ENCODE measurements around the gene ADGRF3.
"Not testable (repeated sequence)": the region's sequence is repeated elsewhere in the genome, so short reads cannot be mapped to it uniquely, and the experiment has no call there.

The ADGRF3 gene

DNA sequence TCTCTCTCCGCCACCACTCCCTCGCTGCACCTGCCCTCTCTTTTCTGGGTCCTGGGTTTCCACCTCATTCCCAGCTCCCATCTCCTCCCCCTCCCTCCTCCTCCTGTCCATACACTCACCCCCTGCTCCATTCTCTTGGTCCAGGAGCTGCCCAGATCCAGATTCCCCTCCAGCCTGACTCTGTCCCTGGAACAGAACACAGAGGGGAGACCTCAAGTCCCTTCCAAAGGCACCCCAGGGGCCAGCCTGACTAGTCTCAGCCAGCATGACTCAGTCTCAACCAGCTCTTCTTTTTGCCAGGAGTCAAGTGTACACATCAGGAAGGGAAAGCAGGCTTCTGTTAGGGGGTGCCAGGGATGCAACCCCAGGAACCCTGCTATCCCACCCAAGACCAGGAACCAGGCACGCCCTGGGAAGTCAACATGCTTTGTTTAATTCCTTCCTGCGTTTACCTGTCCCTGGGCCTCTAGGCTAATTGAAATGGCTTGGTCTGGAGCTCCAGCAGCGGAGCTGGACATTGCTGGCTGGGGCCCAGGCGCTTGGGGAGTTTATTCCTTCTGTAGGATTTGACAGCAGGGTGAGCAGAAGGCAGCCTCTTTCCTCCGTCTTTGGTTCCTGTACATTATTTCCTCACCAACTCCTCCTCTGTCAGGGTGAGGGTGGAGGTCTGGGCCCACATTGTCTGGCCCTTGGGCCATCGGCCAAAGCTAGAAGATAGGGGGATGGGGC is 29.0 kb downstream of the ADGRF3 start:
- no peak for DNase-seq

GRCh38 chr2:26316845-26317244 is 29.7 kb downstream of the ADGRF3 start:
- no peak for DNase-seq

- DNase-seq = no peak
These were observed 30.5 kb downstream of the ADGRF3 start for GRCh38 chr2:26316041-26316440.

DNA sequence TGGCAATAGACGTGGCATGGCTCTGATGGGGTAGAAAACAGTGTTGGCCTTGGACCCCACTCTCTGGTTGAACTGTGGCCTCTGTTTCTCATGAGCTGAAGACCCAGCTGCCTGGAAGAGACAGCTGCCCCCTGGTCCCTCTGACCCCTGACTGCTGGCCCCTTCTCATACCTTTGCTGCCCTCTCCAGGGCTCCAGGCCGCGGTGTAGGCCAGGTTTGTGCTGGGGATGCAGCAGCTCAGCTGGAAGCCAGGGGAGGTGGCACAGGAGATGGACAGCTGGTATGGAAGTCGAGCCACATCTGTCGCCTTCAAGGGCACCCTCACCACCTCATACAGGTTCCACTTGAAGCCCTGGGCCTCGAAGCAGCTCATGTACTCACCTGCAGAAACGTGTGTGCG is 32.3 kb downstream of the ADGRF3 start:
- DNase-seq = no peak

DNA sequence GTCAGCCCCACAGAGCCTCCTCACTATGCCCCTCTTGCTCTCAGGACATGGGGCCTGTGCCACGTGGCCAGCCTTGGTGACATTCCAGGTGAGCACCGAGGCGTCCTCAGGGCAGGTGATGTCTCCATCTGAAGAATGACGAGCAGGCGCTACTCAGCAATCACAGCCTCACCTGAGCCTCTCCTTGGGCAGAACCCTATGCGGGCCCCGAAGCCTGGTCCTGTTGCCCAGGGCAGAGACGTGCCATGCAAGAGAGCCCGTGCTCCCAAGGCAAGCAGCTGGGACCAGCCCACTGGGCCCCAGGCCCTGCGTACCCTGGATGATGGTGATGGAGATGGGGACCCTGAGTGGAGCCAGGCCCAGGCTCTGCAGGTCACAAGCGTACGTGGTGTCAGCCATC is 33.1 kb downstream of the ADGRF3 start:
- no peak for DNase-seq

DNA sequence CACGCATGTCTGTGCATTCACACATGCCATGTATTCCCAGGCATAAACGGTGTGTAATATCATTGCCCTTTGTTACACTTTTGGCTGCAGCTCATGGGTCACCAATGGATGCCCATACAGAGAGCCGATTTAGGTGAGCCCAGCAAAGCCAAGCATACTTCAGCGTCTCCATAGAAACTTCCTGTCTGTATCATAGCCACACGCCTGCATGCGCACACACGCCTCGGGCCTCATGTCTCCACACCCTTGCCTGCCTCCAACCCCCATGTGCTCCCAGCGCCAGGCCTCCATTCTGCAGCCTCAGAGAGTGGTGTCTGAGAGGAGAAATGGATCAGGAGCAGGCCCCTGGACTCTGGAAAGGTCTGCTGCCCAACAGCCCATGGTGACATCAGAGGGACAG is 34.1 kb downstream of the ADGRF3 start:
- no peak for DNase-seq

DNA sequence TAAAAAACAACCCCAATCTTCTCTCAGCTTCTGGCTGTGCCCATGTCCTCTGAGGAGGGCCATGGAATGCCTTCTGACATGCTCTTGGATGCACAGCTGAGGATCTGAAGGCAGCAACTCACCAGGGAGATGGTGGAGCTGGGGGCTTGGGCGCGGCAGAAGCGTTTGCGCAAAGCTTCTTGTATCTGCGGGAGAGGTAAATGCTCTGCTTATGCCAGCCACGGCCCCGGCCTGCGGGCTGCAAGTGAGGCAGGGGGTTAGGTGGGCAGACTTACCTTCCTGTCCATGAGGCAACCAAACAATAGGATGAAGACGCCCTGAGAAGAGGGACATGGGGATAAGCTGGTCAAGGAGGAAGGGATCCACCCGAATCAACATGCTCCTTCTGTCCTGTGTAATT is 36.7 kb downstream of the ADGRF3 start:
- DNase-seq = no peak

DNA sequence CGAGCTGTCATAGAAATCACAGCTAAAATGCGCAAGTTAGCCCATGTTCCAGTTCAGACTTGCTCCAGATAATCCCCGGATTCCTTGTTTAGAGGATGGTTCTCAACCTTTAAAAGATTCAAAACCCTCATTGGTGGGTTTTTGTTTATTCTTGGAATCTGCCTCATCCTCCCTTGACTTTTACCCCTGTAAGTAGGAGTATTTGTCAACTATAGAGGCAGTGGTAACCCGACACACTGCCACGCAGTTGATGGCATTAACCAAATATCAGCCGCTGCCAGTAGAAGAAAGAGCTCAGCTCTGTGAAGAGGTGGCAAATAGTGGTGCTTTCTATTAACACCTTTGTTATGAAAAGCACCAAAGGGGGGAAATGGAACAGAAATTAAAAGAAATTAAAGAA is 41.0 kb downstream of the ADGRF3 start:
- DNase-seq = no peak

- not testable (repeated sequence) for DNase-seq
These were observed 41.5 kb downstream of the ADGRF3 start for GRCh38 chr2:26305094-26305493.

DNA sequence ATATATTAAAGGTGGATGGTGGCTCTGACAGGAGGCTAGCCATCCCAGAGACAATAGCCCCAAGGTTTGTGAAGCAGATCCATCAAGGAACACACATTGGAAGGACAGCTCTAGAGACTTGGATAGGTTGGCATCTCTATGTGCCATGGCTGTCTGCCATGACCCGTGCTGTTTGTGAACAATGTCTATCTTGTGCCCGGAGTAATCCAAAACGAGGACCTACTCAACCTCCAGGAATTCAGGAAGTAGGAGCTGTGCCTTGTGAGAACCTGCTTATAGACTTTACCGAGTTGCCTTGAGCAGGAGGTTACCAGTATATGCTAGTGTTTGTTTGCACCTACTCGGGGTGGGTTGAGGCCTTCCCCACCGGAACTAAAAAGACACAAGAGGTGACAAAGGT is 43.7 kb downstream of the ADGRF3 start:
- DNase-seq = no peak

DNA sequence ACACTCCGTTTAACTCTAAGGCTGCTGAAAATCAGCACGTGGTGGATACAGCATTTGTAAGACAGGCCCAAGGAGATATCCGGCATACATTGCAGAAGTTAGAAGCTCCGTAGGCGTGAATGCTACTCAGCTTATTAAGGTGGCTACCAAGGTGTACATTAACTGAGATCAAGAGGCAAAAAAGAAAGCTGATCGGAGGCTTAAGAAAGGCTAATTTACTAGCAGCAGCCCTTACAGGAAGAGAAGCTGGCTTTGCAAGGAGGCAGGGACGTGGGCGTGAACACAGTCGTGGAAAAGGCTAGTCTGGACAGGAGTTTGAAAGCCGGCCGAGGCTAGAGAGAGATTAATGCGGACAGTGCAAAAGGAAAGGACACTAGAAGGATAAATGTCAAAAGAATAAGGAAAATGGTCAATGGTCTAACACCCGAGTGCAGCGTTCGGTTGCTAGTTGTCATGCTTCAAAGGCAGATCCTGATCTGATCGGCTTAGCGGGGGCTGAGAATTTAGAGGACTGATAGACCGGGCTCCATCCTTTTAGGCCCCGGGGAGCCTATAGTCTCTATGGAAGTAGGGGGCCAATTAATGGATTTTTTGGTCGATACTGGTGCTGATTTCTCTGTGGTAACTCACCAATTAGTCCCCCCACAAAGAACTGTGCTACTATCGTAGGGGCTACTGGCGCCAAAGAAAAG is 46.2 kb downstream of the ADGRF3 start:
- DNase-seq = no peak

GRCh38 chr2:26299471-26300101 is 47.0 kb downstream of the ADGRF3 start:
- peak; percentile 41 for DNase-seq

DNA sequence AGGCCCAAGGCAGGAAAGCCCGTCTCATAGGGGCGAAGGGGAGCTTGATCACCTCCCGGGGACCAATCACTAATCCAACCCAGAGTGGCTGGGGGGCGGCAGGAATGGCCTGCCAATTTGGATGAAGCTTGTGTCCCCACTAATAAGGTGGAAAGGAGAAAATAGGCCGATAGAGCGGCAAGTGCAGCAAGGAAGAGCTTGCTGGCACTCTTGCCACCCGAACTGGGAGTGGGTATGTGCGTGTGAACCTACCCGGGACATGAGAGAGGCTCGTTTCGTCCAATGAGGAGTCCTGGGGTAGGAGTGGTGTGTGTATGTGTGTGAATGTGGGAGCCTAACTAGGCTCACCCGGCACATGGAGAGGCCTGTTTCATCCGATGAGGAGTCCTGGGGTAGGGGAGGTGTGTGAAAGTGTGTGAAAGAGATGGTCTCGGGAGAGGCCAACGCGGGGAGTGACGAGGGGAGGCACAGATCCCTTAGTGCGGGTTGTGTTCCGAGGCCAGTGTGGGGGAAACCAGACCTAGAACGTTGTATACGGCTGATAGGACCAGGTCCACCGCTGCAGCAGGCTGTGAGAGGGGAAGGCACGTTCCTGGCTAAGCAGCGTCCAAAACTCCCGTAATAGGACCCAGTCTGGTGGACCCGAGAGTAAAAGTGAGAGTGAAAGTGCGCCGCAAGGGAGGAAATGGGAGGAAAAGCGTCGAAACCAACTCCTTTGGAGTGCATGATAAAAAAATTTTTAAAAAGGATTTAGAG is 47.8 kb downstream of the ADGRF3 start:
- DNase-seq = no peak

DNA sequence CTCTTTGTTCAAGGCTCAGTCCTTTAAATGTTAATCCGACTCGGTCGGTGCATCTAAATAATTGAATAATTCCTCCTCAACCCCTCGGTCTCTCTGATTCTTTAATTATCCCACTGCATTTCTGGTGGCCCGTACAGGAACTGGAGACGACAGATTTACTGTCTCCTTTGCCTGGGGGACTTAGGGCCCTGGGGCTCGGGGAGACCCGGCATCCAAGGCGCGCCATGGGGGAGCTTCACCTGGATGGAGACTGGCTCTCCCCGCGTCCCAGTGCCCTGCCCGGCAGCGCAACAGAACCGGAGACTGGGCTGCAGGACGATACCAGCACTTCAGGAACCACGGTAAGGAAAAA is 48.3 kb downstream of the ADGRF3 start:
- no peak for DNase-seq

- DNase-seq = no peak
These were observed 49.5 kb downstream of the ADGRF3 start for GRCh38 chr2:26297061-26297460.

GRCh38 chr2:26295511-26295910 is 51.1 kb downstream of the ADGRF3 start:
- DNase-seq = no peak

GRCh38 chr2:26292646-26293045 is 53.9 kb downstream of the ADGRF3 start:
- DNase-seq = no peak

- no peak for DNase-seq
These were observed 56.6 kb downstream of the ADGRF3 start for GRCh38 chr2:26290001-26290400.

GRCh38 chr2:26285931-26286330 is 60.7 kb downstream of the ADGRF3 start:
- DNase-seq = no peak

DNA sequence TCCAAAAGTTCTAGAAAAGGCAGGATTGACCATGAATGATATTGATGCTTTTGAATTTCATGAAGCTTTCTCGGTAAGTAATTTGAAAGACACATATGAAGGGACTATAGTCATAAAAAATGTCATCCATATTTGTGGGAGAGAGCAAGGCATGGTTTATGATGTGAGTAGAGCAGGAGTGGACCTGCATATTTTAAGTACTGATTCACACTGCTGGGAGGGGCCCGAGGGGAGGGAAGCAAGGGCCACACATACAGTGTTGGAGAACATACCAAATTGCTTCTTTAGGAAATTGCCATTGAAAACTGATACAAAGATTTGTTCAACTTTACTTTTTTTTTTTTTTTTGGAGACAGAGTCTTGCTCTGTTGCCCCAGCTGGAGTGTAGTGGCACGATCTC is 62.5 kb downstream of the ADGRF3 start:
- no peak for DNase-seq

DNA sequence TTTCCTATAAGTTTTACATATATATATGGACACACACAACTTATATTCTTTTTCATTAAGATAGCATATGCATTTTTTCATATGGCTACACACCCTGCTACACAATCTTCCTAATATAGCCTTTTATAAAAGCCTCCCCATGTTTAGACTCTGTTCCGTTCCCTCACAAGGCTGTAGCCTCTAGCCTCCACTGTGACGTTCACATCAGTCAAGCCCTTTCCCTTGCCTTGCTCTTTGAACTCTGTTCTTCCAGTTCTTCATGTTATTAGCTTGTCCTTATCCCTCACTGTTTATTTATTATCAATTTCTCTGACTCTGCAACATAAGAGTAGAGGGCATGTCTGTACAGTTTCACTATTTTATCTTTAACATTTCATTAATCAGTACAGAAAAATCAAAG is 63.0 kb downstream of the ADGRF3 start:
- DNase-seq = no peak

- no peak for DNase-seq
These were observed 65.4 kb downstream of the ADGRF3 start for GRCh38 chr2:26281226-26281625.

- DNase-seq = no peak
These were observed 66.7 kb downstream of the ADGRF3 start for GRCh38 chr2:26279886-26280285.

Measured in DMS79 (cell line).